CD4-positive, alpha-beta T cell treated with Interleukin-1 beta for 1 hour (primary cell): ENCODE data around the gene NALCN.

ENCODE experiments used
- DNase-seq, 2 donors: peaks; one replicate each; pipeline ENCODE4 v3.0.0-alpha.2; 2020 to 2022

Gene NALCN

GRCh38 chr13:101010100-101010499 lies 406.2 kb downstream of the NALCN start:
- no peak for DNase-seq

GRCh38 chr13:101007245-101007644 lies 409.1 kb downstream of the NALCN start:
- DNase-seq: no peak
